Jurkat, Clone E6-1 (cell line): ENCODE measurements around the gene SORBS1.

ENCODE experiments used
- DNase-seq: peaks from one replicate; pipeline ENCODE4 v3.0.0-alpha.2; 2011; ENCODE audit warnings: low read depth, low spot score
- H3K4me3 ChIP-seq: 2 replicates; pipeline ENCODE4 v1.5.1; 2011; ENCODE audit warnings: mild to moderate bottlenecking, low read length, control low read depth, moderate library complexity

Gene SORBS1

DNA sequence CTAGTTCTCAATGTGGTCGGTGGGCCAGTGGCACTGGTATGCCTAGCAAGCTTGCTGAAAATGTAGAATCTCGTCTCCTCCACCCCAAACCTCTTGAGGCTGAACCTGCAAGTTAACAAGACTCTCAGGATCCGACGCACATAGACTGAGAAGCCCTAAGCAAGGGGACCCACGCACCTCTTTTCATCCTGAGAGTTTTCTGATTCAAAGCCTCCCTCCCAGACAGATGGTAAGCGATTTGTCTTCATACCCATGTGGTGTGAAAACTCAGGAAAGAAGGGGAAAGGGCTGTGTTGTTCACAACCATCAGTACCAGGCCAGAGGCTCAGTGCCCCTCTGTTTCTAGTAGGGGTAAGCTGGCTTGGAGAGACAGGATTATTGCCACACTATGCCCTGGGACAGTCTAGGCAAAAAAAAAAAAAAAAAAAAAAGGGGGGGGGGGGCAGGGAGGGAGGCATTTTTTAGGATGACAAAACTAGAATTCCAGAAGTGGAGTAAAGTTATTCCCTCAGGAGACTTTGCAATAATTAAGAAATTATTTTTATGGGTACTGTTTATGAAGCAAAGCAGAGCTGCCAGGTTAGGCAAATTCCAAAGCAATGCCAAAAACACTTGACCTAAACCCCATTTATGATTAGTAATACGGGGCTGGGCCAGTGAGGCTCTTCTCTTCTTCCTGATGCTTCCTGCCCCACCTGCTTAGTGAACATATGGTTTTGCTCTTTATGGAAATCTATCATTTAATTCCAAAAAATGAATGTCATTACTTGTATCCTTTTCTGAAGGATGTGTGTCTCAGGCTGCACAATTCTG is 152.8 kb downstream of the SORBS1 start:
- DNase-seq, result no peak
- H3K4me3 ChIP-seq, result no peak overlapping the region

DNA sequence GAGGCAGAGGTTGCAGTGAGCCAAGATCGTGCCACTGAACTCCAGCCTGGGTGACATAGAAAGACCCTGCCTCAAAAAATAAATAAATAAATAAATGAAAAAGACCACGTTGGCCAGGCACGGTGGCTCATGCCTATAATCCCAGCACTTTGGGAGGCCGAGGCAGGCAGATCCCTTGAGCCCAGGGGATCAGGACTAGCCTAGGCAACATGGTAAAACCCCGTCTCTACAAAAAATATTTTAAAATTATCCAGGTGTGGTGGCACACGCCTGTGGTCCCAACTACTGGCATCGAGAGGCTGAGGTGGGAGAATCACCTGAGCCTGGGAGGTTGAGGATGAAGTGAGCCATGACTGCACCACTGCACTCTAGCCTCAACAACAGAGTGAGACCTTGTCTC is 153.6 kb downstream of the SORBS1 start:
- DNase-seq, result no peak
- H3K4me3 ChIP-seq, result no peak overlapping the region

DNA sequence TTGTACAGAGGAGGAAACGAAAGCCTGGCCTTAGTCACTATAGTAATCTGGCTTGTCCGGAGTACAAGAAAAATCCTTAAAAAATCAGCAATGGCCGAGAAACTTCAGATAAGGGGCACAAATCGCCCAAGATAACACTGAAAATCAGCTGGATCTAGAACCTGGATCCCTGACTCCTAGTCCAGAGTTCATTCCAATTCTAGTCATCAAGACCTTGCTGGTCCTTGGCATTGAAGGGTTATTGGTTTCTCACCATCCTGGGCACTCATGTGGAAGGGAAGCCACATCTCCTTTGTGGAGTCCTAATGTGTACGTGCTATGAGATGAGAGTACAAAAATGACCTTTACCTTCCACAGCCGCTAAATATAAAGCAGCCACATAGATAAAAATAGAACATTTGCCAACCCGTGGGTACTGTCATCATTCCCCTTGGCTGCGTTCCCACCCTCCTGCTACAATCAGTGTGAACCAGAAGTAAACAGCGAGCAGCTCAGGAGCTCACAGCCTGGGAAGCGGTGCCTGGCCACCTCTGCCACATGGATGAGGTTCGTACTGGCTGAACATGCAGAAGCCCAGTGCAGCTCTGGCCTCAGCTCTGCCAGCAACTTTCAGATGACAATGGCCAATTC is 154.4 kb downstream of the SORBS1 start:
- no peak for DNase-seq
- no peak overlapping the region for H3K4me3 ChIP-seq

DNA sequence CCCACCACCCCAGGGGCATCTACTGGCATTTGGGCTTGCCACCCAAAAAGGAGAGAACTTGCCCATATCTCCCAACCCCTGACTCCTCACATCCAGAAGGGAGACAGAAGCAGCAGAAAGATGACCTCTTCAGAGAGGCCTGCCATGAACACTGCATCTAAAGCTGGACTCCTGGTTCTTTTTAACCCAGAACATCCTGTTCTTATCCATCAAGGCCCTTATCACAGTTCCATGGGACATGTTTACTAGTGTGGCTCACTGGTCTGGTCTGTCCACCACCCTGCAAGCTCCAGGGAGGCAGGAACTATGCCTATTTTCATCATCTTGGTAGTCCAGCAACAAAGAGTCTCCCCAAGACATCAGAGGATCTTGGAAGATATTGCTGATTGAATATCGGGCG is 155.5 kb downstream of the SORBS1 start:
- no peak for DNase-seq
- H3K4me3 ChIP-seq, result no peak overlapping the region

DNA sequence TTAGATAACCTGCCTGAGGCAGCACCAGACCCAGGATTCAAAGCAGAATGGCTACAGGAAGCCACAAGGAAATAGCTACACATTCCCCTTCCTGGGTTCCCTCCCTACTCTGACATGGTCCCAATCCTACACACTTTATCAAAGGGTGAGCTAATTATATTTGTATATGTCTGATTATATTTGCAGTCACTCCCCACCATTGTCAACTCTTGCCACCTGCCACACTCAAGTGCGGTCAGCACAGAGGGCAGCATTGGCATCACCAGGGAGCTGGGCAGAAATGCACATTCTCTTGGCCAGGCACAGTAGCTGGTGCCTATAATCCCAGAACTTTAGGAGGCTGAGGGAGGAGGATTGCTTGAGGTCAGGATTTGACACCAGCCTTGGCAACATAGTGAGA is 156.3 kb downstream of the SORBS1 start:
- no peak overlapping the region for H3K4me3 ChIP-seq
- no peak for DNase-seq

DNA sequence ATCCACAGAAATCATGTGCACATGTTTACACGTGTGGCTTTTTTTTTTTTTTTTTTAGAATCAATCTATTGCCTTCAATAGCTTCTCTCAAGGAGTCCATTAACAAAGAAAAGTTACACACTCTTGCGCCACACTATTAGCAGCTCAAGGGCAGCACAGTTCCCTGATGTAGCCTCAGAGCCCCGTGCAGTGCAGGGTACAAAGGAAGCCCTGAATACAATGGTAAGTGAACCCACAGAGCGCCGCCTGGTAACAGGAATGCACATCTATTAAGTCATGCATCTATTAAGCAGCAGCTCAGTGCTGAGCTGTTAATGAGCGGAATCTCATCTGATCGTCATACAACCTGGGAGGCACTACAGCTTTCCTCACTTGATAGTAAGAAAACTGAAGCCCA is 156.7 kb downstream of the SORBS1 start:
- DNase-seq, result no peak
- H3K4me3 ChIP-seq, result no peak overlapping the region

DNA sequence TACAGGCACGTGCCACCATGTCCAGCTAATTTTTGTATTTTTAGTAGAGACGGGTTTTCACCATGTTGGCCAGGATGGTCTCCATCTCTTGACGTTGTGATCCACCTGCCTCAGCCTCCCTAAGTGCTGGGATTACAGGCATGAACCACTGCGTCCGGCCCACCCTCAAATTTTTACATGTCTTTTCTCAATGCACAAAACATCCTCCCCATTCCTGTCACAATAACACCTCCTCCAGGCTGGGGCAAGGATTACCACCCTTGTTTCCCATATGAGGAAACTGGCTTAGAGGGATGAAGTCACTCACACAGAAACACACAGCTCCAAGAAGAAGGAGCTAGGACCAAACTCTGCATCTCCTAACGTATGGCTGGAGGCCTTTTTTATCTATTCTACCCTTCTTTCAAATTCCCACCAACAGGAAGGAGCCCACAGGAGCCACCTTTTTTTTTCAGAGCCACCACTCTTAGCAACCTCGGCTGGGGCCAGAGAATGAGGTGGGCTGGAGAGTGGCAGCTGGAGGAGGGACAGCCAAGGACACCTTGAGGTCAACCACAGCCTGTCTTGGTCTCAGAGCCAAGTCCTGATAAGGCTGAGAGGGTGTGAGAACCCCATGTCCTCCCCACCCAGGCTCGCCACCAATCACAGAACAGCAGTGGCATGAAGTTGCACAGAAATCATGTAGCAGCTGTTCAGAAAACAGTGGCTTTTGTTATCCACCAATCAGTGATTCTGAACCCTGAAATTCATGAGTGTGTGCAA is 157.3 kb downstream of the SORBS1 start:
- H3K4me3 ChIP-seq, result no peak overlapping the region
- DNase-seq, result no peak

DNA sequence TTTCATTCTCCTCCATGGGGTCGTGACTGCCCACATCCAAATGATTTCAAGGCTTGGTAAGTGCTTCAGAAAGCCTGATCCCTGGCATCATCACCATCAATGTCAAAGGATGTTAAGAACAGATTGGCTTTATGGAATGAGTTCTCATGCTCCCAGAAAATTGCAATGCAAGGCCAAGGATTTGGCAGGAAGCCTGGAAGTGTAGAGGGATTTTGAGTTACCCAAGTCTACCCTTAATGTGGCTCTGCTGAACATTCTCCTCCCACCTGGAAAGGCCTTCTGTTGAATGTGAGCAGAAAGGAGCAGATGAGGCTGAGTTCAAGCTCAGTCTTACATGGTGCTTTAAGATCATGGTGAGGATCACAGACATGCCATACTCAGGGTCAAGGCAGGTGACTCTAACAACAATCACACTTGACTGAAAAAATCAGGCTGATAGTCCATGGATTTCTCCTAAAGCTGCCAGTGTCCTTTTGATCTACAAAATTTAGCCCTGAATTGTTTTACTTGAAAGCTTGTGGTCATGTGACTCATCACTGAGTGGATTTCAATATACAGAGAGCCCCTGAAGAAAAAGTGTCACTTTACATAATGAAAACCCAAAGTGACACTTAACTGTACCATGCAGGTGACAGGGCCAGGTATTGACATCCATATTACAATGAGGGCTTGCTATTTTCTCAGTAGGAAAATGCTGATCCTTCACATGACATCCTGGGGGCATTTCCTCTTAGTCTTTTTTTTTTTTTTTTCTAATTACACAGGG is 159.3 kb downstream of the SORBS1 start:
- DNase-seq, result no peak
- no peak overlapping the region for H3K4me3 ChIP-seq

DNA sequence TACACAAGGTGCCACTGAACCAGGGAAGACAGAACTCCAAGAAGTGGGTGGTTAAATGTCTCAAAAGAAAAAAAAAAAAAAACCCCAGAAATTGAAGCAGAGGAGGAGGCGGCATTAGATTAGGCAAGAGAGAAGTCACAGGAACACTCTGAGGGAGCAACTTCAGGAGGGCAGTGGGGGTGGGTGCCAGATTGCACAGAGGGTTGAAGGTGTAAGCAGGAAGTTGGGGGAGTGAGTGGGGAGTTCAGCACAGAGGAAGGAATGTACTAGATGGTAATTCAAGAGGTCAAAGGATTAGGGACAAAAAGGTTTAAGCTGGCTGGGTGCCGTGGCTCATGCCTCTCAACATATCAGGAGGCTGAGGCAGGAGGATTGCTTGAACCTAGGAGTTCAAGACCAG is 160.4 kb downstream of the SORBS1 start:
- no peak for DNase-seq
- no peak overlapping the region for H3K4me3 ChIP-seq

DNA sequence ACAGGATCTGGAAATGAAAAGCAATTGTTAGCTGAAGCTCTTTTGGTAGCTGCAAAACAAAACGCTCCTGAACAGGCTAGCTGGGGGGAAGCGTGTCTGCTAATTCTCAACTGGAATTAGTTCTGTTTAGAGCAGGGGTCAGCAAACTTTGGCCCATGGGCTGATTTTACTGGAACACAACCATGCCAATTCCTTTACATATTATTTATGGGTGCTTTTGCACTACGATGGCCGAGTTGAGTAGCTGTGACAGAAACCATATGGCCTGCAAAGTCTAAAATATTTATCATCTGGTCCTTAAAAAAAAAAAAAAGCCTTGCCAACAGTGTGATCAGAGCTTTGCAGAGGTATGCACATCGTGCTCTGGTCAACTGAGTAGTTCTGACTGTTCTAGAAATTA is 162.0 kb downstream of the SORBS1 start:
- no peak for DNase-seq
- H3K4me3 ChIP-seq, result no peak overlapping the region

DNA sequence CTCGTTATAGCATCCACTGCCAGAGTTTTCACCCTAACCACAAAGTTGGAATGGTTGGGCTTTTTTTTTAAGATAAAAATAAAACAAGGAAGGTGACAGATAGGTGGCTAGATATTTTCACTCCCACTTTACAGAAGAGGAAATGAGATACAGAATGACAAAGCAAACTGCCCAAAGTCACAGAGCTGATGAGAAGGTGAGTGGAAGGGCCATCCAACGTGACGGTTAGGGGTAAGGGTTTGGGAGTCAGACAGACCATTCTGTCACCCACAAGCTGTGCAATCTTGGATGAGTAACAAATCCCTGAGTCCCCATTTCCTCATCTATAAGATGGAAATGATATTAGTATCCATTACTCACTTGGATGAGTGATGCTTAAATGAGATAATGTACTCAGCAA is 163.4 kb downstream of the SORBS1 start:
- no peak overlapping the region for H3K4me3 ChIP-seq
- DNase-seq, result no peak

DNA sequence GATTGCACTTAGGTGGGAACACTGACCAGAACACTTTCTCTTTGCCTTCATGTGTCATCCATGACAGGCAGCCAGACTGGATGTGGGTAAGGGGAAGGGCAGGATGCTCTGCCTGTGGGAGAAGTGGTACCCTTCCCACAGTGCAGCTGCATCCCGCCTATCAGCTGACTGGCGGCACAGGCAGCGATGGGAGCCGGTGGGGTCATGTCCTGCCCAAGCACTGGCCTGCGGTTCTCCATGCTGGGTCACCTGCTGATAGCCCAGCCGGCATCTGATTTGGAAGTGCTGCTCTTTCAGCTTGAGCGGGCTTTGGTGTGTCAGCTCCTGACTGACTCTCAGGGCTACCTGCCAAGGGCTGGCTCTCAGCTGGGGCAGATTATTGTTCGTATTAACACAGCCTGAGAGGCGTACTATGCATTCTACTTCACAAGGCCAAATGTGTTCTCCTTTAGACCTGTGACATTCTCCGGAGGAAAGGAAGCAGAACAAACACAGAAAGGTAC is 165.2 kb downstream of the SORBS1 start:
- no peak overlapping the region for H3K4me3 ChIP-seq
- DNase-seq, result no peak

DNA sequence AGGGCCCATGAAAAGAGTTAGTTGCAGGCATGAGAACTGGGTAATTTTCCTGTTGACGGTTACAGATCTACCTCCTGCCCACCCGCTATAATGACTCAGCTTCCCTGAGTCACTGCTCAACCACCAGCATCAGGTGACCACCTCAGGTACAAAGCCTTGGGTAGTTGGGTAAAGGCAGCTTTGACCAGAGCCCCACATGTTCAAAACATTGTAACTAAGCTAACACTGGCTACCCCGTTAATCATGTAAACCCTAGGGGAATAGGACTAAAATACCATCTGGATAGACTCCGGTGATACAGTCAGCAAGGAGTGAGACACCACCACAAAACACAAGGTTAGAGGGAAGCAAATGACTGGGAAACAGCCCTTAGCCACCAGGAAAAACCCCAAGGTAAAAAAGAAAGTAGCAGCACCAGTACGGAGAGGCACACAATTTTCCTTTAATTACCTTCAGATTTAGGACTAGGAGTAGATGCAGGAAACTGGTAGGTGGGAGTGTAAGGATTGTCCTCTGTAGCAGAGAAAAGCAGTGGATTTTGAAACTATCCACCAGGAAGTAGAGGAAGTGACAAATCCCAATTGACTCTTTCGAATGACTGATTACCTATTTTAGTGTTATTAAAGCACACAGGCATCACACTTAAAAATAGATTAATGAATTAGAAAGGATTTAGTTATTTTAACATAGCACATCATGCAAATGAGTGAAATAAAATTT is 166.8 kb downstream of the SORBS1 start:
- H3K4me3 ChIP-seq, result no peak overlapping the region
- DNase-seq, result no peak

DNA sequence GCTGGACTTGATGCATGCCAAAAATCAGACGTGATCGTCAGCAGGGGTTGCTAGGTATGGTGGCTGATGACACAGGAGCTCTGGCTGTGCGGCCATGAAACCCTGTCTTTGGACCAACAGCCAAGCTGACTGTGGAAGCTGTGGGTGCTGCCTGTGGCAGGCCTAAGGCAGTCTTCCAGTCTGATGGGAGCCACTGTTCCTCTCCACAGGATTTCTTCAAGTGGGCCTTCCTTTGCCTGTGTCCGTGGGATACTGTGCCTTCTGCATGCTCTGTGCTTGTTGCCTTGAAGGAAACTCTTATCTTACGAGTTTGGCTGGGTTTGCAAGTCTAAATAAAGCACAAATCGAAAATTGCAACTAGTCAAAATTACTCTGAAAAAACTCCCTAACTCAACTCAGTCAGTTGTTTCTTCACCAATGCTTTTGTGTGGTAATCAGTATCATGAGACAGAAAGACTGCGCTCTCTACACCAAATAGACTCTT is 168.4 kb downstream of the SORBS1 start:
- no peak for DNase-seq
- no peak overlapping the region for H3K4me3 ChIP-seq

DNA sequence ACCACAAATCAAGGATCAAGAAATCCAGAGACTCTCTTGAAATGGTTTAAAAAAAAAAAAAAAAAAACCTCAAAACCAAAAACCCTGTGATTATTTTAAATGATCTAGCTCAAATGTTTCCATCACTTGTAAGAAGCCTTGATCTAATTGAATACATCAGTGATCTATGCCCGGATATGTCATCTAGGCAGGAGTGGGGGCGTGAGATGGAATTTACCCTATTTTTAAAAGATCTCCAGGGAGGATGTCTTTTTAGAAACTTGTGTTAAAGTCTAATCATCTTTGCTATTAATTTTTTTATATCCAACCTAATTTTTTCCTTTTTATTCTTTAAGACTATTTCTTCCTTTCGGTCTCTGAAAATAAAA is 169.0 kb downstream of the SORBS1 start:
- no peak for DNase-seq

DNA sequence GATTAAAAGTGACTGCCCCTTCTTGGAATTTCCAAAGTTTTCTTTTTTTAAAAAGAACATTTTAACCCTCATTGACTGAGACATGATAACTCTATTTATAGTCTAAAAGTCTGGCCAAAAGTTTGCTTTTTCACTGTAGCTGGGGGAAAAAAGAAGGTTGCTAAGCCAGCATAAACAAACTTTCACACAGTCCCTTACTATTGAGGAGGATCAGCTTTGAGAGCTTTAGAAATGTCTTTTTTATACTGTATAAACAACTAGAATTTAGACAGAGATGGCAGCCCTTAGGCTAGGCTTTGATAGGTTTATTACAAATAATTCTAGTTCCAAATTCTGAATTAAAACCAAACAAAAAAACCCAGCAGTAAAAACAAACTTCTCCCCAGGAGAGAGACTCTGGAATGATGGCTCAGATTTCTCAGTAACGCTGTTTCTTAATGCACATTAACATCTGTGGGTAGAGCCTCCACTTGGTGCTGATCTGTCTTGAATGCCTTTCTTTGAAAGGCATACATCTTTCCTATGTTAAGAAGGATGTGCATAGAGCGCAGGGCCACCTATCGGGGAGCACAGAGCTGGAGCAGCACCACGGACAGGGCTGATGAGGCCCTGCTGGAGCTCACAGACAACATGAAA is 169.5 kb downstream of the SORBS1 start:
- peak; percentile 67 for DNase-seq
- H3K4me3 ChIP-seq, result no peak overlapping the region

More for the DNA sequence above, 169.0 kb downstream of the SORBS1 start:
- no peak overlapping the region for H3K4me3 ChIP-seq

DNA sequence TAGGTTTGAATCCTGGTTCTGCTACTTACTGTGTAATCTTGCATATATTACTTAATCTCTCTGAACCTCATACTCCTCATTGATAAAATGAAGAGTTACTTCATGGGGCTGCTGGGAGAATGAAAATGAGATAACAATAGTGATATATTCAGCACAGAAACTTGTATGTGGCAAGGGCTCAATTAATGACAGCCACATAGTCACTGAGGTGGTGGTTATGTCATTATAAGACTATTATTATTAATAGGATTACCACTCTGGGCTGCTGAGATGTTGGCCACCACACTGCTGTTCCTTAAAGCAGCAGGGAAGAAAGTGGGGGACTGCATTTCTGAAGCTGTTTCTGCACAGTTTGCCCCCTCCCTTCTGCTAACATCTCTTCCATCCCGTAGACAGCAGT is 170.0 kb downstream of the SORBS1 start:
- DNase-seq, result no peak
- H3K4me3 ChIP-seq, result no peak overlapping the region

DNA sequence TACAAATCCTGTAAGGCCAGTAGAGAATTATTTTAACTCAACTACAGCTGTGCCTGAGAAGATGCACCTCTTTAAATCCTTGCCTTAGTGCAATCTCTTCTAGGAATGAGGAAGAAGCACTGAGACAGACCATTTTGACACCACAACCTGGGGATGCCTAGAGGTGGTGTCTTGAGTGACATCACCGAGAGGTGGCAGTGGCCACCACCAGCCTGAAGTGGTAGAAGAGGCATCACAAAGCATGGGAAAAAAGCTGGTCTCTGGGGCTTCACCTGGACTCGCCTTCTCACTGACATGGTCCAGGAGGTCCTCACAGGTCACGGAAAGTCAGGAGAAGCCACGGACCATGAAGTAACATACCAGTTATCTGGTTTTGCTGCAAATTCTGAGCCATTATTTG is 171.2 kb downstream of the SORBS1 start:
- H3K4me3 ChIP-seq, result no peak overlapping the region
- DNase-seq, result no peak
